Colonic mucosa (tissue), 4 donors: ENCODE data around the gene SPRN. TPM values are rescaled to one million over a fixed set of nuclear protein-coding genes. Genes with fewer than 3 reads are reported as not detected.

Experiments used
- DNase-seq: peaks from one replicate; pipeline ENCODE4 v3.0.0-alpha.2; 2020
- H3K27ac ChIP-seq: fragments of 200-600 bp; one replicate; pipeline ENCODE4 v1.8.0; 2021
- H3K27me3 ChIP-seq: fragments of 200-600 bp; one replicate; pipeline ENCODE4 v1.8.0; 2021
- H3K36me3 ChIP-seq: fragments of 200-600 bp; one replicate; pipeline ENCODE4 v1.8.0; 2021
- H3K4me1 ChIP-seq: fragments of 200-600 bp; one replicate; pipeline ENCODE4 v1.8.0; 2021; ENCODE audit warnings: mild to moderate bottlenecking
- H3K4me3 ChIP-seq: fragments of 200-600 bp; one replicate; pipeline ENCODE4 v1.8.0; 2021
- H3K9ac ChIP-seq, 2 donors: one replicate each; pipeline ENCODE4 v1.7.0; 2013; ENCODE audit warnings: control low read depth in 2 of 2, low read depth in 2 of 2, low read length in 2 of 2
- H3K9me3 ChIP-seq: fragments of 200-600 bp; one replicate; pipeline ENCODE4 v1.8.0; 2021
- CTCF ChIP-seq: fragments of 200-600 bp; IDR thresholded peaks from one replicate; pipeline ENCODE4 v1.8.0; 2022; ENCODE audit warnings: antibody characterized with exemption, mild to moderate bottlenecking
- intact Hi-C: fragments of 100-400 bp; cut with DNase I; formaldehyde crosslinking; loops from one replicate; pipeline ENCODE4 v1.14.1; 2022
- total RNA-seq, 2 donors: library from RNA; stranded (reverse); fragmentation: NEBNext Ultra II Directional in 1 of 2; extraction: Animal tissue kit (Norgen Biotek cat#: 25700) in 1 of 2; gene quantifications; one replicate each; pipeline ENCODE4 v1.2.1, GENCODE V29; 2021
- donor health status: healthy.
- donor health status: DM: no; HTN: no; CAD: no.
- donor health status: DM: no; HTN: no; CAD: no.

The SPRN gene
- total RNA-seq, 2 donors from 2014 or later = not detected

- TF ChIP-seq CTCF = no peak
- Histone ChIP-seq H3K9ac (no peak overlapping the region), H3K27me3 (no peaks in the 10 kb centered on the region), H3K4me3 (no peak overlapping the region), H3K4me1 (no peaks in the 10 kb centered on the region), H3K36me3 (no peaks in the 10 kb centered on the region), H3K27ac (no peak overlapping the region), H3K9me3 (no peaks in the 10 kb centered on the region)
- intact Hi-C loops = no loop called here
- DNase-seq = no peak
Observed at GRCh38 chr10:133458021-133458709, 33.7 kb upstream of the SPRN start.

GRCh38 chr10:133457100-133457841, 32.8 kb upstream of the SPRN start:
- no peaks in the 10 kb centered on the region for H3K27me3 ChIP-seq
- no peaks in the 10 kb centered on the region for H3K36me3 ChIP-seq
- intact Hi-C loops = no loop called here
- TF ChIP-seq CTCF = no peak
- H3K4me1 ChIP-seq = no peaks in the 10 kb centered on the region
- no peaks in the 10 kb centered on the region for H3K9me3 ChIP-seq
- no peak overlapping the region for H3K9ac ChIP-seq
- H3K4me3 ChIP-seq = no peak overlapping the region
- H3K27ac ChIP-seq = no peak overlapping the region
- peak; percentile 14 for DNase-seq

GRCh38 chr10:133456041-133456951, 31.9 kb upstream of the SPRN start:
- Histone ChIP-seq H3K27ac (no peak overlapping the region), H3K4me3 (no peak overlapping the region), H3K36me3 (no peaks in the 10 kb centered on the region), H3K27me3 (no peaks in the 10 kb centered on the region), H3K9me3 (no peaks in the 10 kb centered on the region), H3K4me1 (no peaks in the 10 kb centered on the region), H3K9ac (no peak overlapping the region)
- no peak for TF ChIP-seq CTCF
- DNase-seq = peak; percentile 11
- intact Hi-C loops = no loop called here

- Histone ChIP-seq H3K9ac (no peak overlapping the region), H3K4me3 (no peak overlapping the region), H3K9me3 (no peaks in the 10 kb centered on the region), H3K36me3 (no peaks in the 10 kb centered on the region), H3K27ac (no peak overlapping the region), H3K27me3 (no peaks in the 10 kb centered on the region), H3K4me1 (no peaks in the 10 kb centered on the region)
- intact Hi-C loops = no loop called here
- no peak for DNase-seq
- TF ChIP-seq CTCF = no peak
Observed at GRCh38 chr10:133455611-133456031, 31.2 kb upstream of the SPRN start.

GRCh38 chr10:133455196-133455595, 30.8 kb upstream of the SPRN start:
- Histone ChIP-seq H3K27ac (no peak overlapping the region), H3K4me1 (no peaks in the 10 kb centered on the region), H3K9me3 (no peaks in the 10 kb centered on the region), H3K4me3 (no peak overlapping the region), H3K27me3 (no peaks in the 10 kb centered on the region), H3K36me3 (no peaks in the 10 kb centered on the region), H3K9ac (no peak overlapping the region)
- DNase-seq = no peak
- intact Hi-C loops = no loop called here
- no peak for TF ChIP-seq CTCF
